Nephron progenitor cell (in vitro differentiated cells): ENCODE results near the gene ATP2B1.

Source experiments
- DNase-seq: peaks from one replicate; pipeline ENCODE4 v3.0.0; 2021
- H3K27ac Mint-ChIP-seq: 2 replicates; pipeline ENCODE4 v1.8.0; 2021; ENCODE audit warnings: mild to moderate bottlenecking, moderate library complexity, mixed read lengths
- H3K27me3 Mint-ChIP-seq: 2 replicates; pipeline ENCODE4 v1.8.0; 2021; ENCODE audit warnings: mild to moderate bottlenecking, low read depth, mixed read lengths; ENCODE audit not compliant: poor library complexity
- H3K36me3 Mint-ChIP-seq: 2 replicates; pipeline ENCODE4 v1.8.0; 2021; ENCODE audit warnings: low read depth, mixed read lengths
- H3K4me1 Mint-ChIP-seq: 2 replicates; pipeline ENCODE4 v1.8.0; 2021; ENCODE audit warnings: mixed read lengths
- H3K4me3 Mint-ChIP-seq: 2 replicates; pipeline ENCODE4 v1.8.0; 2021; ENCODE audit warnings: mild to moderate bottlenecking, moderate library complexity, mixed read lengths
- H3K9me3 Mint-ChIP-seq: 2 replicates; pipeline ENCODE4 v1.8.0; 2021; ENCODE audit warnings: mild to moderate bottlenecking, moderate library complexity, mixed read lengths
- CTCF ChIP-seq: fragments of 200-600 bp; sonication (generic); IDR thresholded peaks from 2 replicates; pipeline ENCODE4 v1.5.0; 2021; ENCODE audit warnings: antibody characterized with exemption

ATP2B1 gene

GRCh38 chr12:89538897-89539296 is 169.7 kb downstream of the ATP2B1 start:
- Mint-ChIP-seq H3K9me3 (no peaks in the 10 kb centered on the region), H3K36me3 (no peaks in the 10 kb centered on the region), H3K27me3 (peaks cover 6% of the 10 kb centered on the region), H3K4me1 (peaks cover 34% of the 10 kb centered on the region), H3K27ac (no peak overlapping the region), H3K4me3 (no peak overlapping the region)
- no peak for DNase-seq
- TF ChIP-seq CTCF, result no peak
